ENCODE measurements around the gene IQCE.

DNA sequence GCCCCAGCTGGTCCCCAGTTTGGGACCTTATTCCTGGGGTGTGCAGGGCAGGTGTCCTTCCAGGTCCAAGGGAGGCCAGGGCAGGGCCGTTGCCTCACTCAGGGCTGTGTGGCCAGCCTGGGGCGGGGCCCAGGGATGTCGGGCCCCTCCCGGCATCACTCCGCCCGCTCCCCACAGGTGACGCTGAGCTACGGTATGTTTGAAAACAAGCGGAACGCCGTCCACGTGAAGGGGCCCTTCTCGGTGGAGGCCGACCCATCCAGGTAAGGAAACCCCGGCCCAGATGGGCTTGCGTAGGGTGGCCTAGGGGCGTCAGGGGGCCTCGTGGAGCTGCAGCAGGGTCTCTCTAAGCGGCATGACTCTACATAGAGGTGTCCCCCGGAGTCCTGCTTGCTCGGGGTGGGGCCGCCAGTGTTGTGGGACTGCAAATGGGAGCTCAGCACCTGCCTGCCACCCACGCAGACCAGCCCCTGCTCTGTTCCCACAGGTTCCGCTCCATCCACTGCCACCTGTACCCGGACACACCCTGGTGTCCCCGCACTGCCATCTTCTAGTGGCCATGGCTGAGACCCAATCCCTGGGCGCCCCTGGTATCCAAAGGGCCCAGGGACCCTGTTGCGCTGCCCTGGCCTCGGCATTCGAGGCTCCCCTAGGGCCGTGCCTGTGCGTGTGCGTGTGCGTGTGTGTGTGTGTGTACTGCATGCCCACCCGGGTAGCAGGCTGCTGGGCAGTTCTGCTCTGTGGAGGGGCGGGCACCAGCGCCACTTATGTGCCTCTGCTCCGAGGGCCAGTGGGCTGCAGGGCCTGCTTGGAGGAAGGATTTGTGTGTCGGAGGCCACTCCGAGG lies 31.9 kb upstream of the IQCE start:
- TF ChIP-seq POLR2A (IDR thresholded peaks at IDR 0.05) (no peak), CTCF (IDR thresholded peaks at IDR 0.05) (no peak)
